Hepatic stellate cell (primary cell): ENCODE data around the gene MSMO1.
"Not testable (repeated sequence)": the region's sequence is repeated elsewhere in the genome, so short reads cannot be mapped to it uniquely, and the experiment has no call there.

Source experiments
- DNase-seq: peaks from one replicate; pipeline ENCODE4 v3.0.0; 2011; ENCODE audit warnings: low spot score

MSMO1 gene

GRCh38 chr4:165327211-165328100 is at the start of gene MSMO1:
MSMO1 (plus strand) TSS chr4:165327669; CDS start chr4:165333371, 5,702 bp downstream.
- peak; percentile 96 for DNase-seq

- not testable (repeated sequence) for DNase-seq
Measured at GRCh38 chr4:165279531-165279930, 47.9 kb upstream of the MSMO1 start.

- not testable (repeated sequence) for DNase-seq
Measured at GRCh38 chr4:165284697-165285096, 42.8 kb upstream of the MSMO1 start.

GRCh38 chr4:165286619-165287340 is 40.7 kb upstream of the MSMO1 start:
- not testable (repeated sequence) for DNase-seq

GRCh38 chr4:165288226-165288625 is 39.2 kb upstream of the MSMO1 start:
- DNase-seq, result no peak

GRCh38 chr4:165288639-165289422 is 38.6 kb upstream of the MSMO1 start:
- DNase-seq, result peak; percentile 34

- DNase-seq, result no peak
Measured at GRCh38 chr4:165289423-165289785, 38.1 kb upstream of the MSMO1 start.

- no peak for DNase-seq
Measured at GRCh38 chr4:165293061-165293460, 34.4 kb upstream of the MSMO1 start.

GRCh38 chr4:165293927-165294649 is 33.4 kb upstream of the MSMO1 start:
- no peak for DNase-seq

- DNase-seq, result no peak
Measured at GRCh38 chr4:165294907-165295306, 32.6 kb upstream of the MSMO1 start.

GRCh38 chr4:165297626-165298025 is 29.8 kb upstream of the MSMO1 start:
- DNase-seq, result no peak

- DNase-seq, result no peak
Measured at GRCh38 chr4:165299399-165300060, 27.9 kb upstream of the MSMO1 start.

- DNase-seq, result peak; percentile 29
Measured at GRCh38 chr4:165301833-165302232, 25.6 kb upstream of the MSMO1 start.

- no peak for DNase-seq
Measured at GRCh38 chr4:165302658-165303057, 24.8 kb upstream of the MSMO1 start.

GRCh38 chr4:165308166-165308565 is 19.3 kb upstream of the MSMO1 start:
- DNase-seq, result no peak

- DNase-seq, result no peak
Measured at GRCh38 chr4:165308606-165309005, 18.9 kb upstream of the MSMO1 start.

GRCh38 chr4:165309456-165309855 is 18.0 kb upstream of the MSMO1 start:
- no peak for DNase-seq

- peak; percentile 41 for DNase-seq
Measured at GRCh38 chr4:165312506-165312905, 15.0 kb upstream of the MSMO1 start.

- no peak for DNase-seq
Measured at GRCh38 chr4:165319030-165319429, 8.4 kb upstream of the MSMO1 start.

- DNase-seq, result no peak
Measured at GRCh38 chr4:165319509-165319908, 8.0 kb upstream of the MSMO1 start.

GRCh38 chr4:165324236-165324917 is 3.1 kb upstream of the MSMO1 start:
- no peak for DNase-seq
